HG03457 (cell line): ENCODE results near the gene OR52E4.

Experiments
- ATAC-seq: cut with Tn5 transposase; IDR thresholded peaks from one replicate; pipeline ENCODE4 v1.9.1; 2021; ENCODE audit warnings: moderate number of reproducible peaks; ENCODE audit not compliant: unreplicated experiment

The OR52E4 gene

GRCh38 chr11:5928811-5929210, 48.4 kb downstream of the OR52E4 start:
- no peak for ATAC-seq

GRCh38 chr11:5929571-5930368, 49.3 kb downstream of the OR52E4 start:
- no peak for ATAC-seq

- ATAC-seq, result no peak
Measured at GRCh38 chr11:5930614-5931013, 50.2 kb downstream of the OR52E4 start.

GRCh38 chr11:5931061-5931460, 50.6 kb downstream of the OR52E4 start:
- no peak for ATAC-seq

GRCh38 chr11:5932671-5933070, 52.2 kb downstream of the OR52E4 start:
- ATAC-seq, result no peak

- no peak for ATAC-seq
Measured at GRCh38 chr11:5933116-5933515, 52.7 kb downstream of the OR52E4 start.
